ENCODE results near the gene RTEL1.

DNA sequence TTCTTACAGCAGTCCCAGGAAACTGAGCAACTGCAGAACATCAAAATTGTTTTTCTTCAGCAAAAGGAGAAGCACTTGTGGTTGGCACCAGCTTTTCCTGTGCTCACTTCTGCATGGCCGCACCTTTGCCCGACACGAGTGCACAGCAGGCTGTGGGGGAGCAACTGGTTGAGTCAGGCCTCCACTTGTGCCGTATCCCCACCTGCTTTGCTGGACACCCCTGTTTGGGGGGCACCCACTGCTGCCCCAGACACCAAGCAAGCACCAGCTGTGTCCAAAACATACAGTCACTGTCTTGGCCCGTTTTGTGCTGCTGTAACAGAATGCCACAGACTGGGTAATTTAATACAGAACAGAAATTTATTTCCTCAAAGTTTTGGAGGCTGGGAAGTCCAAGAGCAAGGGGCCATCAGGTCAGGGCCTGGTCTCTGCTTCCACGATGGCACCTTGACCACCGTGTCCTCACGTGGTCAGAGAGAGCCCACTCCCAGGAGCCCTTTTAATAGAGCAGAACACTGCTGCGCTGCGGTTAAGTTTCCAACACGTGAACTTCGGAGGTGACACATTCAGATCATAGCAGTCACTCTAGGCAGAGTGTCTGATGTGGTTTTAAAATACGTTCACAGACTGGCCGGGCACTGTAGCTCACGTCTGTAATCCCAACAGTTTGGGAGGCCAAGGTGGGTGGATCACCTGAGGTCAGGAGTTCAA, 22.5 kb upstream of the RTEL1 start:
- TF ChIP-seq, protein P1, sequence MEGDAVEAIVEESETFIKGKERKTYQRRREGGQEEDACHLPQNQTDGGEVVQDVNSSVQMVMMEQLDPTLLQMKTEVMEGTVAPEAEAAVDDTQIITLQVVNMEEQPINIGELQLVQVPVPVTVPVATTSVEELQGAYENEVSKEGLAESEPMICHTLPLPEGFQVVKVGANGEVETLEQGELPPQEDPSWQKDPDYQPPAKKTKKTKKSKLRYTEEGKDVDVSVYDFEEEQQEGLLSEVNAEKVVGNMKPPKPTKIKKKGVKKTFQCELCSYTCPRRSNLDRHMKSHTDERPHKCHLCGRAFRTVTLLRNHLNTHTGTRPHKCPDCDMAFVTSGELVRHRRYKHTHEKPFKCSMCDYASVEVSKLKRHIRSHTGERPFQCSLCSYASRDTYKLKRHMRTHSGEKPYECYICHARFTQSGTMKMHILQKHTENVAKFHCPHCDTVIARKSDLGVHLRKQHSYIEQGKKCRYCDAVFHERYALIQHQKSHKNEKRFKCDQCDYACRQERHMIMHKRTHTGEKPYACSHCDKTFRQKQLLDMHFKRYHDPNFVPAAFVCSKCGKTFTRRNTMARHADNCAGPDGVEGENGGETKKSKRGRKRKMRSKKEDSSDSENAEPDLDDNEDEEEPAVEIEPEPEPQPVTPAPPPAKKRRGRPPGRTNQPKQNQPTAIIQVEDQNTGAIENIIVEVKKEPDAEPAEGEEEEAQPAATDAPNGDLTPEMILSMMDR (IDR thresholded peaks at IDR 0.05): no peak
- TF ChIP-seq EP300 (IDR thresholded peaks at IDR 0.05): no peak
- no peak for TF ChIP-seq POLR2AphosphoS5 (IDR thresholded peaks at IDR 0.05)
- no peak for TF ChIP-seq POLR2A (IDR thresholded peaks at IDR 0.05)
